ENCODE data around the gene SRMS. TPM values are rescaled to one million over a fixed set of nuclear protein-coding genes. Genes with fewer than 3 reads are reported as not detected.

The SRMS gene
- total and polyA plus RNA-seq, 2 donors (not counting 3 experiments of a cell fraction or from before 2014, with no cell fraction given): not detected

GRCh38 chr20:63539441-63540370, 7.8 kb downstream of the SRMS start:
- no TSS peak for BruUV-seq (replicated peaks)
- no peaks in the 10 kb centered on the region for H3K27me3 ChIP-seq (ENCODE audit: control insufficient read depth in 2 of 2, insufficient read depth in 2 of 2, low read length in 2 of 2)
- no peak overlapping the region for H3K27ac ChIP-seq (ENCODE audit: insufficient read depth, low read depth, low read length)
- H3K9me1 ChIP-seq (replicated peaks; ENCODE audit: control insufficient read depth, extremely low read depth, insufficient read depth, low read length): no peaks in the 10 kb centered on the region
- H3K4me3 ChIP-seq (replicated peaks in 1 of 3; ENCODE audit: insufficient read depth in 1 of 3, low read depth in 1 of 3, low read length in 3 of 3): no peak overlapping the region
- intact Hi-C loops (cut with micrococcal nuclease) (loop anchor here (2.0 kb wide), 2 partner anchors 235 to 517 kb away; no protein-coding TSS in a partner anchor), dilution Hi-C loops (cut with MboI; ENCODE audit: extremely low pct_ligation_motif_present, low sequenced_read_pairs) (no loop called here)
- H3K9ac ChIP-seq (replicated peaks; ENCODE audit: extremely low read depth, insufficient read depth, low read length): no peak overlapping the region
- no peak for FAIRE-seq
- ChIA-PET POLR2A (interaction anchor here (0.6 kb wide), 1 partner anchor 11 kb away, joined by 3 read pairs; no protein-coding TSS in a partner anchor), CTCF (interaction anchor here (0.7 to 5.7 kb wide), 9 partner anchors 7 to 582 kb away, joined by 3 to 89 read pairs (median 12); partner anchors contain the start of genes PPDPF and SRMS)
- no peak overlapping the region for H2AFZ ChIP-seq (ENCODE audit: low read depth, low read length)
- DNase-seq (ENCODE audit: low read depth, low spot score): no peak
- H4K20me1 ChIP-seq (replicated peaks; ENCODE audit: control insufficient read depth, extremely low read depth, insufficient read depth, low read length): no peaks in the 10 kb centered on the region
- no peaks in the 10 kb centered on the region for H3K79me2 ChIP-seq (ENCODE audit: control insufficient read depth, insufficient read depth, low read length)
- no peak for TF ChIP-seq FOS (IDR thresholded peaks at IDR 0.05; ENCODE audit: borderline replicate concordance, insufficient read depth, low read length)
- TF ChIP-seq JUN (IDR thresholded peaks at IDR 0.05; ENCODE audit: borderline replicate concordance, insufficient read depth, insufficient read length, low read depth): no peak
- TF ChIP-seq GATA2 (IDR thresholded peaks at IDR 0.05; ENCODE audit: insufficient read depth, insufficient read length, low read depth, low read length): no peak
- TF ChIP-seq POLR2A (IDR thresholded peaks at IDR 0.05; ENCODE audit: low read depth, low read length): no peak
- TF ChIP-seq CTCF (IDR thresholded peaks at IDR 0.05; ENCODE audit: extremely low read depth in 1 of 2, insufficient read depth in 1 of 2, low read depth in 1 of 2, low read length in 2 of 2): no peak
- TF ChIP-seq MYC (IDR thresholded peaks at IDR 0.05; ENCODE audit: low read depth, low read length): no peak
- TF ChIP-seq, protein P1, sequence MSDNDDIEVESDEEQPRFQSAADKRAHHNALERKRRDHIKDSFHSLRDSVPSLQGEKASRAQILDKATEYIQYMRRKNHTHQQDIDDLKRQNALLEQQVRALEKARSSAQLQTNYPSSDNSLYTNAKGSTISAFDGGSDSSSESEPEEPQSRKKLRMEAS (IDR thresholded peaks at IDR 0.05; ENCODE audit: insufficient read depth, insufficient read length): no peak
- no peak for TF ChIP-seq EZH2 (IDR thresholded peaks at IDR 0.05; ENCODE audit: borderline replicate concordance, low read depth, low read length, severe bottlenecking)
- no peak for TF ChIP-seq POLR2AphosphoS5 (IDR thresholded peaks at IDR 0.05; ENCODE audit: insufficient read depth, low read depth, low read length)
- no peaks in the 10 kb centered on the region for H3K9me3 ChIP-seq (replicated peaks; ENCODE audit: control insufficient read depth, insufficient read depth, low read length)
- H3K4me1 ChIP-seq (ENCODE audit: control insufficient read depth, extremely low read depth, insufficient read depth, low read length): no peaks in the 10 kb centered on the region
- H3K36me3 ChIP-seq (ENCODE audit: control insufficient read depth in 2 of 2, extremely low read depth in 1 of 2, insufficient read depth in 2 of 2, low read length in 2 of 2): no peaks in the 10 kb centered on the region
- H3K4me2 ChIP-seq (ENCODE audit: insufficient read depth, low read length): no peak overlapping the region

Data from endothelial cell of umbilical vein (primary cell).